GM21515 (cell line): ENCODE measurements around the gene PTGIR.
A peak's percentile ranks its signal among the peaks of the same experiment; 100 is the strongest.

Source experiments
- ATAC-seq: cut with Tn5 transposase; IDR thresholded peaks from one replicate; pipeline ENCODE4 v1.9.1; 2021; ENCODE audit not compliant: unreplicated experiment

The PTGIR gene

GRCh38 chr19:46624958-46625661 is at the start of gene PTGIR:
Gene PTGIR (minus strand): TSS chr19:46625089. CDS start chr19:46624225, 864 bp downstream.
- no peak for ATAC-seq

GRCh38 chr19:46670813-46671212 is 45.9 kb upstream of the PTGIR start:
- no peak for ATAC-seq

GRCh38 chr19:46668662-46669061 is 43.8 kb upstream of the PTGIR start:
- ATAC-seq, result no peak

GRCh38 chr19:46665072-46665471 is 40.2 kb upstream of the PTGIR start:
- ATAC-seq, result no peak

GRCh38 chr19:46661735-46662592 is 37.1 kb upstream of the PTGIR start:
- ATAC-seq, result no peak

- peak; percentile 88 for ATAC-seq
Measured at GRCh38 chr19:46661020-46661731, 36.3 kb upstream of the PTGIR start, which contains the start of gene DACT3. Gene DACT3 (minus strand): TSS chr19:46661182. CDS start chr19:46661064, 118 bp downstream.

GRCh38 chr19:46660551-46661019 is 35.7 kb upstream of the PTGIR start:
- ATAC-seq, result no peak

GRCh38 chr19:46660008-46660517 is 35.2 kb upstream of the PTGIR start:
- ATAC-seq, result no peak

GRCh38 chr19:46659151-46660007 is 34.5 kb upstream of the PTGIR start:
- no peak for ATAC-seq

GRCh38 chr19:46656541-46656940 is 31.7 kb upstream of the PTGIR start:
- no peak for ATAC-seq

- ATAC-seq, result no peak
Measured at GRCh38 chr19:46654621-46655152, 29.8 kb upstream of the PTGIR start.

- ATAC-seq, result no peak
Measured at GRCh38 chr19:46650445-46650844, 25.6 kb upstream of the PTGIR start.

GRCh38 chr19:46648961-46649960 is 24.4 kb upstream of the PTGIR start:
- no peak for ATAC-seq

GRCh38 chr19:46648060-46648960 is 23.4 kb upstream of the PTGIR start:
- no peak for ATAC-seq

- ATAC-seq, result no peak
Measured at GRCh38 chr19:46646402-46646801, 21.5 kb upstream of the PTGIR start.

GRCh38 chr19:46644720-46645119 is 19.8 kb upstream of the PTGIR start:
- ATAC-seq, result no peak

- ATAC-seq, result no peak
Measured at GRCh38 chr19:46640656-46641055, 15.8 kb upstream of the PTGIR start.
